SK-N-SH (cell line): ENCODE measurements around the gene MYO10. TPM values are rescaled to one million over a fixed set of nuclear protein-coding genes. Genes with fewer than 3 reads are reported as not detected.

Source experiments
- CTCF ChIA-PET: fragments of 300-600, 350-600 bp; formaldehyde crosslinking; extraction: SDS; loops from one replicate; lab custom pipeline; 2021; lab: Yijun Ruan, JAX
- POLR2A ChIA-PET: fragments of 350-600 bp; sonication (Branson Sonifier 250); formaldehyde crosslinking; extraction: SDS; loops from one replicate; lab custom pipeline; 2020; ENCODE audit warnings: antibody characterized with exemption, inconsistent platforms; lab: Yijun Ruan, JAX
- DNase-seq: peaks from one replicate; pipeline ENCODE4 v3.0.0; 2012
- H2AFZ ChIP-seq: fragments of 200-600 bp; sonication (generic); 2 replicates; pipeline ENCODE4 v1.8.1; 2016; ENCODE audit warnings: antibody characterized with exemption, mild to moderate bottlenecking, low read depth
- H3F3A ChIP-seq: fragments of 200-600 bp; sonication (generic); replicated peaks from 2 replicates; pipeline ENCODE3; 2016; ENCODE audit warnings: antibody characterized with exemption, mild to moderate bottlenecking; ENCODE audit not compliant: insufficient read depth
- H3K27ac ChIP-seq, 2 experiments: fragments of 200-500 bp in 1 of 2; fragments of 200-600 bp in 1 of 2; sonication (Bioruptor generic) in 1 of 2; sonication (generic), shearing (Covaris generic) in 1 of 2; 2 replicates each; pipeline versions ENCODE4 v1.5.1 to v1.6.1; 2014 to 2016; ENCODE audit warnings: low read depth in 2 of 2, inconsistent platforms in 1 of 2, low read length in 1 of 2, mild to moderate bottlenecking in 1 of 2, mixed read lengths in 1 of 2
- H3K27me3 ChIP-seq: fragments of 200-600 bp; sonication (generic), shearing (Covaris generic); 2 replicates; pipeline ENCODE4 v1.6.1; 2016; ENCODE audit warnings: mixed run types; ENCODE audit not compliant: insufficient read depth
- H3K36me3 ChIP-seq, 2 experiments: fragments of 200-500 bp in 1 of 2; fragments of 200-600 bp in 1 of 2; sonication (Bioruptor generic) in 1 of 2; sonication (generic) in 1 of 2; replicated peaks in 1 of 2; 2 replicates each; pipeline versions ENCODE3 to v1.5.1; 2014 to 2016; ENCODE audit warnings: low read length in 1 of 2, mild to moderate bottlenecking in 1 of 2; ENCODE audit not compliant: insufficient read depth in 2 of 2, control insufficient read depth in 1 of 2
- H3K4me1 ChIP-seq, 2 experiments: fragments of 200-500 bp in 1 of 2; fragments of 200-600 bp in 1 of 2; sonication (Bioruptor generic) in 1 of 2; sonication (generic), shearing (Covaris generic) in 1 of 2; 2 replicates each; pipeline versions ENCODE4 v1.5.1 to v1.6.1; 2014 to 2016; ENCODE audit warnings: low read depth in 1 of 2, low read length in 1 of 2, mixed run types in 1 of 2; ENCODE audit not compliant: insufficient read depth in 2 of 2, control insufficient read depth in 1 of 2
- H3K4me2 ChIP-seq: fragments of 200-600 bp; sonication (generic), shearing (Covaris generic); 2 replicates; pipeline ENCODE4 v1.6.1; 2017; ENCODE audit warnings: mixed run types
- H3K4me3 ChIP-seq, 2 experiments: fragments of 200-500 bp in 1 of 2; fragments of 200-600 bp in 1 of 2; sonication (Bioruptor generic) in 1 of 2; sonication (generic), shearing (Covaris generic) in 1 of 2; 2 replicates each; pipeline versions ENCODE4 v1.5.1 to v1.8.1; 2014 to 2016; ENCODE audit warnings: low read depth in 2 of 2, inconsistent platforms in 1 of 2, low read length in 1 of 2, mild to moderate bottlenecking in 1 of 2, mixed read lengths in 1 of 2, moderate library complexity in 1 of 2
- H3K79me2 ChIP-seq: fragments of 200-600 bp; sonication (generic); 2 replicates; pipeline ENCODE4 v1.8.1; 2017; ENCODE audit warnings: mild to moderate bottlenecking; ENCODE audit not compliant: insufficient read depth
- H3K9ac ChIP-seq: fragments of 200-600 bp; sonication (generic); 2 replicates; pipeline ENCODE4 v1.6.1; 2017; ENCODE audit warnings: mixed run types
- H3K9me2 ChIP-seq: fragments of 200-600 bp; sonication (generic); 2 replicates; pipeline ENCODE4 v1.6.1; 2017; ENCODE audit warnings: mixed run types
- H3K9me3 ChIP-seq: fragments of 200-600 bp; sonication (generic); 2 replicates; pipeline ENCODE4 v1.6.1; 2017; ENCODE audit warnings: mixed run types, mild to moderate bottlenecking, moderate library complexity
- H4K20me1 ChIP-seq: fragments of 200-600 bp; sonication (generic); 2 replicates; pipeline ENCODE4 v1.6.1; 2017; ENCODE audit warnings: mild to moderate bottlenecking, mixed run types; ENCODE audit not compliant: insufficient read depth
- CHD2 ChIP-seq: fragments of 150-350 bp; IDR thresholded peaks from 2 replicates; pipeline ENCODE4 v1.6.1; 2018; ENCODE audit warnings: low read length; ENCODE audit not compliant: partially characterized antibody
- EP300 ChIP-seq, 2 experiments: IDR thresholded peaks; 2 replicates each; pipeline versions ENCODE4 v1.4.0 to v1.6.1; 2012; ENCODE audit warnings: borderline replicate concordance in 1 of 2, low read depth in 1 of 2, low read length in 1 of 2
- FOXM1 ChIP-seq: IDR thresholded peaks from 2 replicates; pipeline ENCODE4 v1.4.0; 2012; ENCODE audit warnings: low read depth, mild to moderate bottlenecking
- GABPA ChIP-seq: IDR thresholded peaks from 2 replicates; pipeline ENCODE4 v1.4.0; 2012; ENCODE audit warnings: low read depth, mild to moderate bottlenecking
- MEF2A ChIP-seq: IDR thresholded peaks from 2 replicates; pipeline ENCODE4 v1.4.0; 2012; ENCODE audit warnings: low read depth, borderline replicate concordance
- NRF1 ChIP-seq: IDR thresholded peaks from 2 replicates; pipeline ENCODE4 v1.6.1; 2012; ENCODE audit warnings: low read depth, mild to moderate bottlenecking, low read length
- POLR2AphosphoS5 ChIP-seq: IDR thresholded peaks from 2 replicates; pipeline ENCODE4 v1.6.1; 2012; ENCODE audit warnings: low read depth, low read length
- RAD21 ChIP-seq: IDR thresholded peaks from 2 replicates; pipeline ENCODE4 v1.6.1; 2012; ENCODE audit warnings: mild to moderate bottlenecking, low read length
- RCOR1 ChIP-seq: fragments of 150-350 bp; IDR thresholded peaks from 2 replicates; pipeline ENCODE4 v1.6.1; 2017; ENCODE audit warnings: antibody characterized with exemption, low read length
- RFX5 ChIP-seq: IDR thresholded peaks from 2 replicates; pipeline ENCODE4 v1.6.1; 2012; ENCODE audit warnings: mild to moderate bottlenecking, improper control_type of control experiment, low read length
- RXRA ChIP-seq: IDR thresholded peaks from 2 replicates; pipeline ENCODE4 v1.4.0; 2012; ENCODE audit warnings: low read depth, mild to moderate bottlenecking, borderline replicate concordance
- SIN3A ChIP-seq: IDR thresholded peaks from 2 replicates; pipeline ENCODE4 v1.6.1; 2012; ENCODE audit warnings: low read depth, mild to moderate bottlenecking, low read length, moderate library complexity, borderline replicate concordance
- TEAD4 ChIP-seq: IDR thresholded peaks from 2 replicates; pipeline ENCODE4 v1.4.0; 2012; ENCODE audit warnings: mild to moderate bottlenecking, borderline replicate concordance; ENCODE audit not compliant: insufficient read depth
- YY1 ChIP-seq: IDR thresholded peaks from 2 replicates; pipeline ENCODE4 v1.4.0; 2012; ENCODE audit warnings: low read depth, mild to moderate bottlenecking
- WGBS: methylation state at CpG from one replicate; pipeline ENCODE4 v1.1.6; 2017; ENCODE audit warnings: low lambda C conversion rate; 5-methylcytosine and 5-hydroxymethylcytosine counted together
- polyA plus RNA-seq, 3 experiments: library from polyadenylated mRNA; depleted of rRNA; stranded (reverse); fragments of >200 nt; gene quantifications; 2 replicates each; pipeline ENCODE4 v1.2.3, GENCODE V29; 2012
- TF ChIP-seq, protein P1 (sequence below): IDR thresholded peaks from 2 replicates; pipeline ENCODE4; 2012
- TF ChIP-seq, protein P2 (sequence below): IDR thresholded peaks from 2 replicates; pipeline ENCODE4 v1.4.0; 2012; ENCODE audit warnings: low read depth, borderline replicate concordance
- TF ChIP-seq, protein P3 (sequence below): IDR thresholded peaks from 2 replicates; pipeline ENCODE4 v1.4.0; 2012; ENCODE audit warnings: low read depth
- TF ChIP-seq, protein P4 (sequence below): fragments of 200-600 bp; sonication (generic); IDR thresholded peaks from 2 replicates; pipeline ENCODE4 v1.6.1; 2017; ENCODE audit warnings: antibody characterized with exemption, mild to moderate bottlenecking, moderate library complexity

Gene MYO10
- polyA plus RNA-seq, 1 of the 3 experiments (the other 2 are of a cell fraction) = 8.1 TPM

DNA sequence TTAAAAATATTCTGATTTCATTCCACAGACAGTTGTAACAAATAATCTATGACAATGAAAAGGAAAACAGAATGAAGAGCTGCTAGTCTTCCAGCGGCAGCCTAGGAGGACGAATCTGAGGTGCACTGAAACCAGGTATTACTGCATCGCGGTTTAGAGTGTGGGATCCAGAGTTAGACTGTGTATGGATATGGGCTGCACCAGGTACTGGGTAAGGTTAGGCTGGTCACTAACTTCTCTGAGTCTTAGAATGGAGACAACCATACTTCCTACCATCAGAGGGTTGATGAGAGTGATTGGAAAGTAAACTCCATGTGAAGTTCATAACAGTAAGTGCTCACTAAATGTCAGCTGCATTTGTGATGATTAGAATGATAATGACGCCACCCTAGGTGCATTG is 158.7 kb downstream of the MYO10 start:
- Histone ChIP-seq H4K20me1 (peaks cover 12% of the 10 kb centered on the region), H3K4me1 (no peaks in the 10 kb centered on the region), H3K4me2 (no peak overlapping the region), H3K27ac (no peak overlapping the region), H3K36me3 (peaks cover 0 to 55% of the 10 kb centered on the region in 2 experiments), H3K9ac (no peak overlapping the region), H3K9me3 (no peaks in the 10 kb centered on the region), H3K4me3 (no peak overlapping the region), H3K9me2 (no peaks in the 10 kb centered on the region), H3F3A (peaks cover 35% of the 10 kb centered on the region), H3K79me2 (peaks cover 89% of the 10 kb centered on the region), H2AFZ (no peak overlapping the region), H3K27me3 (no peaks in the 10 kb centered on the region)
- POLR2A ChIA-PET = no interaction called here
- WGBS = 98% methylated on average over 5 of the region's 5 CpGs
- CTCF ChIA-PET = interaction anchor here (1.8 kb wide), 1 partner anchor 413 kb away, joined by 4 read pairs; no protein-coding TSS in a partner anchor
- no peak for DNase-seq
- TF ChIP-seq RAD21 (no peak), TEAD4 (no peak), GABPA (no peak), RFX5 (no peak), EP300 (IDR thresholded peaks at IDR 0.05; ENCODE audit: borderline replicate concordance in 1 of 2, low read depth in 1 of 2, low read length in 1 of 2) (no peak), RXRA (no peak), RCOR1 (no peak), CHD2 (no peak), YY1 (no peak), SIN3A (no peak), NRF1 (no peak), POLR2AphosphoS5 (no peak), FOXM1 (no peak), MEF2A (no peak)
- TF ChIP-seq, protein P1, sequence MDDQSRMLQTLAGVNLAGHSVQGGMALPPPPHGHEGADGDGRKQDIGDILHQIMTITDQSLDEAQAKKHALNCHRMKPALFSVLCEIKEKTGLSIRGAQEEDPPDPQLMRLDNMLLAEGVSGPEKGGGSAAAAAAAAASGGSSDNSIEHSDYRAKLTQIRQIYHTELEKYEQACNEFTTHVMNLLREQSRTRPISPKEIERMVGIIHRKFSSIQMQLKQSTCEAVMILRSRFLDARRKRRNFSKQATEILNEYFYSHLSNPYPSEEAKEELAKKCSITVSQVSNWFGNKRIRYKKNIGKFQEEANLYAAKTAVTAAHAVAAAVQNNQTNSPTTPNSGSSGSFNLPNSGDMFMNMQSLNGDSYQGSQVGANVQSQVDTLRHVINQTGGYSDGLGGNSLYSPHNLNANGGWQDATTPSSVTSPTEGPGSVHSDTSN = no peak
- TF ChIP-seq, protein P2, sequence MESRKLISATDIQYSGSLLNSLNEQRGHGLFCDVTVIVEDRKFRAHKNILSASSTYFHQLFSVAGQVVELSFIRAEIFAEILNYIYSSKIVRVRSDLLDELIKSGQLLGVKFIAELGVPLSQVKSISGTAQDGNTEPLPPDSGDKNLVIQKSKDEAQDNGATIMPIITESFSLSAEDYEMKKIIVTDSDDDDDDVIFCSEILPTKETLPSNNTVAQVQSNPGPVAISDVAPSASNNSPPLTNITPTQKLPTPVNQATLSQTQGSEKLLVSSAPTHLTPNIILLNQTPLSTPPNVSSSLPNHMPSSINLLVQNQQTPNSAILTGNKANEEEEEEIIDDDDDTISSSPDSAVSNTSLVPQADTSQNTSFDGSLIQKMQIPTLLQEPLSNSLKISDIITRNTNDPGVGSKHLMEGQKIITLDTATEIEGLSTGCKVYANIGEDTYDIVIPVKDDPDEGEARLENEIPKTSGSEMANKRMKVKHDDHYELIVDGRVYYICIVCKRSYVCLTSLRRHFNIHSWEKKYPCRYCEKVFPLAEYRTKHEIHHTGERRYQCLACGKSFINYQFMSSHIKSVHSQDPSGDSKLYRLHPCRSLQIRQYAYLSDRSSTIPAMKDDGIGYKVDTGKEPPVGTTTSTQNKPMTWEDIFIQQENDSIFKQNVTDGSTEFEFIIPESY = no peak
- TF ChIP-seq, protein P3, sequence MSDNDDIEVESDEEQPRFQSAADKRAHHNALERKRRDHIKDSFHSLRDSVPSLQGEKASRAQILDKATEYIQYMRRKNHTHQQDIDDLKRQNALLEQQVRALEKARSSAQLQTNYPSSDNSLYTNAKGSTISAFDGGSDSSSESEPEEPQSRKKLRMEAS = no peak
- TF ChIP-seq, protein P4, sequence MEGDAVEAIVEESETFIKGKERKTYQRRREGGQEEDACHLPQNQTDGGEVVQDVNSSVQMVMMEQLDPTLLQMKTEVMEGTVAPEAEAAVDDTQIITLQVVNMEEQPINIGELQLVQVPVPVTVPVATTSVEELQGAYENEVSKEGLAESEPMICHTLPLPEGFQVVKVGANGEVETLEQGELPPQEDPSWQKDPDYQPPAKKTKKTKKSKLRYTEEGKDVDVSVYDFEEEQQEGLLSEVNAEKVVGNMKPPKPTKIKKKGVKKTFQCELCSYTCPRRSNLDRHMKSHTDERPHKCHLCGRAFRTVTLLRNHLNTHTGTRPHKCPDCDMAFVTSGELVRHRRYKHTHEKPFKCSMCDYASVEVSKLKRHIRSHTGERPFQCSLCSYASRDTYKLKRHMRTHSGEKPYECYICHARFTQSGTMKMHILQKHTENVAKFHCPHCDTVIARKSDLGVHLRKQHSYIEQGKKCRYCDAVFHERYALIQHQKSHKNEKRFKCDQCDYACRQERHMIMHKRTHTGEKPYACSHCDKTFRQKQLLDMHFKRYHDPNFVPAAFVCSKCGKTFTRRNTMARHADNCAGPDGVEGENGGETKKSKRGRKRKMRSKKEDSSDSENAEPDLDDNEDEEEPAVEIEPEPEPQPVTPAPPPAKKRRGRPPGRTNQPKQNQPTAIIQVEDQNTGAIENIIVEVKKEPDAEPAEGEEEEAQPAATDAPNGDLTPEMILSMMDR = no peak
- TF ChIP-seq, all 33 proteins: peak for 0
